ENCODE data around the gene MGAT4A. TPM values are rescaled to one million over a fixed set of nuclear protein-coding genes. Genes with fewer than 3 reads are reported as not detected.

Gene MGAT4A
- total and polyA plus RNA-seq, 2 of the 13 experiments (the other 11 are each of a cell fraction or from before 2014, with no cell fraction given), result 47.2 to 90.9 TPM

DNA sequence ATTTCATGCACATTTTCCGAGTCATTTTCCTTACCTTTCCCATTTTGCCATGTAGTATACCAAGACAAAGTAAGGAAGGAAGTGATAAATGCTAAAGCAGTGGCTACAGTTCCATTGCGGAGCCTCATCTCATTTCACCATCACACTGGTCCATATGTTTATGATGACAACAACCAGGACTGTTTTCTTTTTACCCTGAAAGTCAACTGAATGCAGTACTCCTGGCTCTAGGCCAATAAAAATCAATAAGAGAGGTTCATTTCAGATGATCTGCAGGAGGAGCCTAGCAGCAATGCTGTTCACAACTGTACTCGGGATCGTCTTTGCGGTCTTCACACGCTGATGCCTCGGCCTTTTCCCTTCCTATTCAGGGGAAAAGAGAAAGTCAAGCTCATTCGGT is 4.7 kb downstream of the MGAT4A start (continued):
- no peak for TF ChIP-seq KAT7 (CRISPR knock-in tag; IDR thresholded peaks at IDR 0.05; ENCODE audit: borderline replicate concordance)
- TF ChIP-seq, protein P1, sequence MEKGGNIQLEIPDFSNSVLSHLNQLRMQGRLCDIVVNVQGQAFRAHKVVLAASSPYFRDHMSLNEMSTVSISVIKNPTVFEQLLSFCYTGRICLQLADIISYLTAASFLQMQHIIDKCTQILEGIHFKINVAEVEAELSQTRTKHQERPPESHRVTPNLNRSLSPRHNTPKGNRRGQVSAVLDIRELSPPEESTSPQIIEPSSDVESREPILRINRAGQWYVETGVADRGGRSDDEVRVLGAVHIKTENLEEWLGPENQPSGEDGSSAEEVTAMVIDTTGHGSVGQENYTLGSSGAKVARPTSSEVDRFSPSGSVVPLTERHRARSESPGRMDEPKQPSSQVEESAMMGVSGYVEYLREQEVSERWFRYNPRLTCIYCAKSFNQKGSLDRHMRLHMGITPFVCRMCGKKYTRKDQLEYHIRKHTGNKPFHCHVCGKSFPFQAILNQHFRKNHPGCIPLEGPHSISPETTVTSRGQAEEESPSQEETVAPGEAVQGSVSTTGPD (CRISPR knock-in tag; IDR thresholded peaks at IDR 0.05), result no peak
- 0 out of 2 replicates have a peak, but pooled peaks have one; percentile 18 for TF ChIP-seq HDAC2 (CRISPR knock-in tag; IDR thresholded peaks at IDR 0.05)
- TF ChIP-seq ZNF749 (CRISPR knock-in tag; IDR thresholded peaks at IDR 0.05; ENCODE audit: borderline replicate concordance), result no peak
- no peak for TF ChIP-seq MTF2 (CRISPR knock-in tag; IDR thresholded peaks at IDR 0.05; ENCODE audit: borderline replicate concordance)
- TF ChIP-seq, protein P2, sequence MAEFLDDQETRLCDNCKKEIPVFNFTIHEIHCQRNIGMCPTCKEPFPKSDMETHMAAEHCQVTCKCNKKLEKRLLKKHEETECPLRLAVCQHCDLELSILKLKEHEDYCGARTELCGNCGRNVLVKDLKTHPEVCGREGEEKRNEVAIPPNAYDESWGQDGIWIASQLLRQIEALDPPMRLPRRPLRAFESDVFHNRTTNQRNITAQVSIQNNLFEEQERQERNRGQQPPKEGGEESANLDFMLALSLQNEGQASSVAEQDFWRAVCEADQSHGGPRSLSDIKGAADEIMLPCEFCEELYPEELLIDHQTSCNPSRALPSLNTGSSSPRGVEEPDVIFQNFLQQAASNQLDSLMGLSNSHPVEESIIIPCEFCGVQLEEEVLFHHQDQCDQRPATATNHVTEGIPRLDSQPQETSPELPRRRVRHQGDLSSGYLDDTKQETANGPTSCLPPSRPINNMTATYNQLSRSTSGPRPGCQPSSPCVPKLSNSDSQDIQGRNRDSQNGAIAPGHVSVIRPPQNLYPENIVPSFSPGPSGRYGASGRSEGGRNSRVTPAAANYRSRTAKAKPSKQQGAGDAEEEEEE (CRISPR knock-in tag; IDR thresholded peaks at IDR 0.05; ENCODE audit: borderline replicate concordance), result no peak
- TF ChIP-seq PRPF4 (IDR thresholded peaks at IDR 0.05; ENCODE audit: low read depth, low read length, poor library complexity, severe bottlenecking), result peak; percentile 57
- TF ChIP-seq TP53 (CRISPR knock-in tag; conservative IDR thresholded peaks at IDR 0.05), result no peak
- no peak for TF ChIP-seq KLF11 (CRISPR knock-in tag; IDR thresholded peaks at IDR 0.05)
- no peak for TF ChIP-seq ATF1 (CRISPR knock-in tag; IDR thresholded peaks at IDR 0.05)
- TF ChIP-seq CHCHD3 (CRISPR knock-in tag; IDR thresholded peaks at IDR 0.05), result no peak
- no peak for TF ChIP-seq ZNF510 (CRISPR knock-in tag; IDR thresholded peaks at IDR 0.05; ENCODE audit: low read depth)
- no peak for TF ChIP-seq ZNF263 (CRISPR knock-in tag; IDR thresholded peaks at IDR 0.05)
- TF ChIP-seq MIER2 (CRISPR knock-in tag; IDR thresholded peaks at IDR 0.05), result no peak
- TF ChIP-seq, protein P3, sequence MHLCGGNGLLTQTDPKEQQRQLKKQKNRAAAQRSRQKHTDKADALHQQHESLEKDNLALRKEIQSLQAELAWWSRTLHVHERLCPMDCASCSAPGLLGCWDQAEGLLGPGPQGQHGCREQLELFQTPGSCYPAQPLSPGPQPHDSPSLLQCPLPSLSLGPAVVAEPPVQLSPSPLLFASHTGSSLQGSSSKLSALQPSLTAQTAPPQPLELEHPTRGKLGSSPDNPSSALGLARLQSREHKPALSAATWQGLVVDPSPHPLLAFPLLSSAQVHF (CRISPR knock-in tag; IDR thresholded peaks at IDR 0.05), result no peak
- TF ChIP-seq ZNF883 (CRISPR knock-in tag; IDR thresholded peaks at IDR 0.05; ENCODE audit: not compliant biosample characterization), result no peak
- TF ChIP-seq, protein P4, sequence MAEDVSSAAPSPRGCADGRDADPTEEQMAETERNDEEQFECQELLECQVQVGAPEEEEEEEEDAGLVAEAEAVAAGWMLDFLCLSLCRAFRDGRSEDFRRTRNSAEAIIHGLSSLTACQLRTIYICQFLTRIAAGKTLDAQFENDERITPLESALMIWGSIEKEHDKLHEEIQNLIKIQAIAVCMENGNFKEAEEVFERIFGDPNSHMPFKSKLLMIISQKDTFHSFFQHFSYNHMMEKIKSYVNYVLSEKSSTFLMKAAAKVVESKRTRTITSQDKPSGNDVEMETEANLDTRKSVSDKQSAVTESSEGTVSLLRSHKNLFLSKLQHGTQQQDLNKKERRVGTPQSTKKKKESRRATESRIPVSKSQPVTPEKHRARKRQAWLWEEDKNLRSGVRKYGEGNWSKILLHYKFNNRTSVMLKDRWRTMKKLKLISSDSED (CRISPR knock-in tag; IDR thresholded peaks at IDR 0.05), result no peak
- TF ChIP-seq ZNF549 (CRISPR knock-in tag; IDR thresholded peaks at IDR 0.05), result no peak
- 0 out of 2 replicates have a peak, but pooled peaks have one; percentile 41 for TF ChIP-seq ONECUT2 (CRISPR knock-in tag; IDR thresholded peaks at IDR 0.05)
- no peak for TF ChIP-seq ARNT2 (CRISPR knock-in tag; IDR thresholded peaks at IDR 0.05; ENCODE audit: low read depth)
- TF ChIP-seq ZNF317 (CRISPR knock-in tag; IDR thresholded peaks at IDR 0.05), result no peak
- no peak for TF ChIP-seq SKI (IDR thresholded peaks at IDR 0.05; ENCODE audit: partially characterized antibody)
- TF ChIP-seq HNRNPH1 (optimal IDR thresholded peaks at IDR 0.05; ENCODE audit: low read depth, low read length), result no peak
